ENCODE data around the gene TENM4. TPM values are rescaled to one million over a fixed set of nuclear protein-coding genes. Genes with fewer than 3 reads are reported as not detected.

The TENM4 gene
- total RNA-seq, 2 experiments from 2014 or later = not detected

DNA sequence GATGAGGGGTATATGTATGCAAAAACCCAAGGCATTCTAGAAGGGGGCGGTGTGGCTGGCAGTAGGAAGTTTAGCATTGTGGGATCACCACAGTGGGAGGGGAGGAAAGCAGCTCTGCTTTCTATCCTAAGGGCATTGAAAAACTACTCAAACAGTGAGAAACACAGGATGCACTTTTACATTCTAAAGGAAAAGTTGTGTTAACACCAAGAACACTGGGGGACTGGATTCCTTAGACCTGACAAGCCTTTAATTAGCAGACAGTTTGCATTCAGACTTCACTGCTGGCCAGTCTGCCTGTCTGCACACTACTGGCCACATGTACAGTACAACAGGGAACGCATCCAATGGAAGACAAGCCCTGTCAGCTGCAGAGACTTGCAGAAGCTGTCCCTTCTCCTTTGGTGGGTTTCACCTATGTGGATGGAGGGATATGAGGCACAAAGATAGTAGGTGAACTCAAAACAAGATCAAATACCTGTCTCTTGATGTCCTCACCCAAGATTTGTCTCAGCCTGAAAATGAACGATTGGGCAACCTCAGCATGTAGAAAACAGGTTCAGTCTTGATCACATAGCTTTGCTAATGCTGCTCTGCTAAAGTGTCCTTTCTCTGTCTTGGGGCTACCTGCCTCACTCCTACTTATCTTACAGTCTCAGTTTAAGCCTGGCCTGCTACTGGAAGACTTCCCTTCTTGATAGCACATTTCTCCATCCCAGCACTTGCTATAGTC is 64.8 kb downstream of the TENM4 start:
- Mint-ChIP-seq H3K27me3 (peaks cover 7% of the 10 kb centered on the region), H3K27ac (no peak overlapping the region), H3K36me3 (ENCODE audit: low read depth) (no peaks in the 10 kb centered on the region), H3K4me1 (ENCODE audit: low read depth) (no peaks in the 10 kb centered on the region), H3K4me3 (no peak overlapping the region), H3K9me3 (no peaks in the 10 kb centered on the region)
- CTCF ChIA-PET = no interaction called here
- TF ChIP-seq CTCF (IDR thresholded peaks at IDR 0.05) = no peak
- POLR2A ChIA-PET = no interaction called here
- intact Hi-C loops (cut with micrococcal nuclease) = no loop called here
- DNase-seq (no peak), ATAC-seq (no peak)

DNA sequence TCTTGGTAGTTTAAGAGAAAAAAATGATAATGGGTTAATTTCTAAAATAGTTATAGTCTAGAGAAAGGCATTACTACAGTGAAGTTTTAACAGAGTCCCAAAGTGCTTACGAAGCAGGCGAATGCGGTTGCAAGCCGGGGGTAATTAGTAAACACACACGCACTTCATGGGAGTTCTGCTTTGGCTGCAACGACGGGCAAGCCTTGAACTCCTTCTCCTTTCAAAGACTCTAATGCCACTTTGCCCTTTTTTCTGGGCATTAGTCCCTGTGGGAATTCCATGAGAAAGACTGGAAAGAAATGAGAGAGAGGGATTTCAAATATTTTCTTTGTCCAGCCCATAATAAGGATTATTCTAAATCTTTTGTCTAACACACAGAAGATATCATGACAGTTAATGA is 66.1 kb downstream of the TENM4 start:
- ATAC-seq (no peak), DNase-seq (no peak)
- no peaks in the 10 kb centered on the region for H3K36me3 Mint-ChIP-seq (ENCODE audit: low read depth)
- H3K4me3 Mint-ChIP-seq = no peak overlapping the region
- no peak overlapping the region for H3K27ac Mint-ChIP-seq
- CTCF ChIA-PET = no interaction called here
- peaks cover 9% of the 10 kb centered on the region for H3K27me3 Mint-ChIP-seq
- POLR2A ChIA-PET = no interaction called here
- H3K4me1 Mint-ChIP-seq (ENCODE audit: low read depth) = no peaks in the 10 kb centered on the region
- intact Hi-C loops (cut with micrococcal nuclease) = no loop called here
- no peaks in the 10 kb centered on the region for H3K9me3 Mint-ChIP-seq
- no peak for TF ChIP-seq CTCF (IDR thresholded peaks at IDR 0.05)

- no peak for TF ChIP-seq CTCF (IDR thresholded peaks at IDR 0.05)
- intact Hi-C loops (cut with micrococcal nuclease) = no loop called here
- ChIA-PET CTCF (no interaction called here), POLR2A (no interaction called here)
- no peak overlapping the region for H3K4me3 Mint-ChIP-seq
- H3K9me3 Mint-ChIP-seq = no peaks in the 10 kb centered on the region
- ATAC-seq (no peak), DNase-seq (no peak)
- H3K27ac Mint-ChIP-seq = no peak overlapping the region
- H3K36me3 Mint-ChIP-seq (ENCODE audit: low read depth) = no peaks in the 10 kb centered on the region
- H3K27me3 Mint-ChIP-seq = peaks cover 9% of the 10 kb centered on the region
- no peaks in the 10 kb centered on the region for H3K4me1 Mint-ChIP-seq (ENCODE audit: low read depth)
Observed at GRCh38 chr11:79371724-79372123, 69.1 kb downstream of the TENM4 start.

GRCh38 chr11:79371152-79371551 is 69.7 kb downstream of the TENM4 start:
- TF ChIP-seq CTCF (IDR thresholded peaks at IDR 0.05) = no peak
- H3K9me3 Mint-ChIP-seq = no peaks in the 10 kb centered on the region
- intact Hi-C loops (cut with micrococcal nuclease) = no loop called here
- ChIA-PET POLR2A (no interaction called here), CTCF (no interaction called here)
- DNase-seq (no peak), ATAC-seq (no peak)
- no peak overlapping the region for H3K27ac Mint-ChIP-seq
- H3K4me3 Mint-ChIP-seq = no peak overlapping the region
- H3K4me1 Mint-ChIP-seq (ENCODE audit: low read depth) = no peaks in the 10 kb centered on the region
- H3K36me3 Mint-ChIP-seq (ENCODE audit: low read depth) = no peaks in the 10 kb centered on the region
- peaks cover 9% of the 10 kb centered on the region for H3K27me3 Mint-ChIP-seq

DNA sequence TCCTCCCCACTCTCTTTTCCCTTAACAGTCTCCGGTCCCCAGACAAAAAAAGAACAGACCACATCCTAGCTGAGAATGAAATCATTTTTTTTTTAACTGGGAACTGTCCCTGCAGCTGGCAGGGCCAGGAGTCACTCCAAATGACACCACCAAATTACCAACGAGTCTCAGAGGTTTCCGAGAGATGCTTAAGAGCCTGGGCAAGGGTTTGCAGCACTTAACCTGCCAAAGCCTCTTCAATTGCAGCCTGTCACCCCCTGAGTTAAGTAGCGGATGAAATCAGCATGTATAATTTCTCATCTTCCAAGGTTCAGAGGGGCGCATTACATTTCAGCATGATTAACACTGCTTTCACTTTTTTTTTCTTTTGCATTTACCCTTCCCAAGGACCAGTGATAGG is 71.8 kb downstream of the TENM4 start:
- Mint-ChIP-seq H3K27me3 (peaks cover 10% of the 10 kb centered on the region), H3K27ac (no peak overlapping the region), H3K4me3 (no peak overlapping the region), H3K36me3 (ENCODE audit: low read depth) (no peaks in the 10 kb centered on the region), H3K9me3 (no peaks in the 10 kb centered on the region), H3K4me1 (ENCODE audit: low read depth) (no peaks in the 10 kb centered on the region)
- DNase-seq (no peak), ATAC-seq (no peak)
- POLR2A ChIA-PET = no interaction called here
- TF ChIP-seq CTCF (IDR thresholded peaks at IDR 0.05) = no peak
- CTCF ChIA-PET = no interaction called here
- intact Hi-C loops (cut with micrococcal nuclease) = no loop called here

Data from activated CD8-positive, alpha-beta T cell treated with anti-CD3 and anti-CD28 coated beads for 36 hours (primary cell).